Epithelial cell of esophagus (primary cell): Measurements from ENCODE around the gene BECN2.

Source experiments
- DNase-seq: peaks from one replicate; pipeline ENCODE4 v3.0.0; 2010; ENCODE audit warnings: low read depth
- H3K4me3 ChIP-seq: 2 replicates; pipeline ENCODE4 v1.5.1; 2011; ENCODE audit warnings: mild to moderate bottlenecking, low read length, control low read depth
- CTCF ChIP-seq: IDR thresholded peaks from 2 replicates; pipeline ENCODE4 v1.5.1; 2011; ENCODE audit warnings: low read depth, mild to moderate bottlenecking, low read length, control low read depth, inconsistent platforms; ENCODE audit not compliant: insufficient read depth; ENCODE audit errors: missing control alignments

BECN2 gene

GRCh38 chr1:241947354-241947753 lies 10.2 kb upstream of the BECN2 start:
- DNase-seq, result no peak

GRCh38 chr1:241950390-241950789 lies 7.2 kb upstream of the BECN2 start:
- peak; percentile 8 for DNase-seq
- H3K4me3 ChIP-seq, result no peak overlapping the region
- no peak for TF ChIP-seq CTCF

More at GRCh38 chr1:241947354-241947753, 10.2 kb upstream of the BECN2 start:
- no peak for TF ChIP-seq CTCF
- no peak overlapping the region for H3K4me3 ChIP-seq

- TF ChIP-seq CTCF, result no peak
- no peak for DNase-seq
- H3K4me3 ChIP-seq, result no peak overlapping the region
Measured at GRCh38 chr1:241962153-241962552, 4.6 kb downstream of the BECN2 start.

- no peak overlapping the region for H3K4me3 ChIP-seq
- no peak for DNase-seq
- no peak for TF ChIP-seq CTCF
Measured at GRCh38 chr1:241963722-241964121, 6.2 kb downstream of the BECN2 start.

- TF ChIP-seq CTCF, result no peak
- peak; percentile 9 for DNase-seq
- no peak overlapping the region for H3K4me3 ChIP-seq
Measured at GRCh38 chr1:241964550-241965282, 7.1 kb downstream of the BECN2 start.

GRCh38 chr1:241968611-241969010 lies 11.0 kb downstream of the BECN2 start:
- H3K4me3 ChIP-seq, result no peak overlapping the region
- DNase-seq, result no peak
- TF ChIP-seq CTCF, result no peak
